ENCODE measurements around the gene SIN3A. TPM values are rescaled to one million over a fixed set of nuclear protein-coding genes. Genes with fewer than 3 reads are reported as not detected.

Gene SIN3A
- total and polyA plus RNA-seq, 9 of the 15 experiments (the other 6 are each of a cell fraction or from before 2014, with no cell fraction given), result 11.1 to 70.3 (median 25.3) TPM

DNA sequence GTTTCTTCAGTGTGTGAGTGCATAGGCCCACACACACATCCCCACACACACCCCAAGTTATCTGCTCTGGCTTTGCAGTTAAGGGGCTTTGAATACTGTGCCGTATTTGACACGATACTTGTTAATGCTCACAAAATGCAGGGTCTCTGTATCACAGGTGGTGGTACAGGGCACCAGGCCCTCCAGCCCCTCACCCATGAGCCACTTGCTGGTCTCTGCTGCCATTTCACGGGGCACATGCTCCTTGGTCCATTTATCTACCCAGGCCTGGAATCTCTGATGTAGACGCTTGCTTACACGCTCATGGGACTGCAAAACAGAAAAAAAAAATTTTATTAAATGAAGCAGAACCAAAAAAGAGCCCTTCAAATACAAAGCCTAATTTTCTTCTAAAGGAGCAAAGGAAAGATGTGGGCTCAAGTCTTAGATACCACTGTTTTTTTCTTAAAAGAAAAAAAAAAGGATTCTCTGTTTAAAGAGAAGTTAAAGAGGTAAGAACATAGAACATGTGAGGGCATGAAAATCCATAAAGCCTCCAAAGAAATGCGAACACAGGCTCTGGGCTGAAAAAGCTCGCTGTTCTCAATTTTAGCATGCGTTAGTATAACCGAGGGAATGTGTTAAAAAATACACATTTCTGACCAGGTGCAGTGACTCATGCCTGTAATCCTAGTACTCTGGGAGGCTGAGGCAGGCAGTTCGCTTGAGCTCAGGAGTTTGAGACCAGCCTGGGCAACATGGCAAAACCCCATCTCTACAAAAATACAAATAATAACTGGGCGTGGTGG lies 79.4 kb downstream of the SIN3A start:
- no peaks in the 10 kb centered on the region for H3K27me3 ChIP-seq (ENCODE audit: control insufficient read depth in 2 of 2, insufficient read depth in 2 of 2, low read length in 2 of 2)
- H4K20me1 ChIP-seq (replicated peaks; ENCODE audit: control insufficient read depth, insufficient read depth, low read length), result peaks cover 10% of the 10 kb centered on the region
- H3K9me1 ChIP-seq (ENCODE audit: control insufficient read depth, insufficient read depth, low read length), result peaks cover 4% of the 10 kb centered on the region
- CTCF ChIA-PET (ENCODE audit: low intra/inter-chr PET ratio), result no interaction called here
- POLR2A ChIA-PET, result interaction anchor here (1.1 kb wide), 1 partner anchor 12 kb away, joined by 3 read pairs; no protein-coding TSS in a partner anchor
- no peak overlapping the region for H2AFZ ChIP-seq (ENCODE audit: low read depth, low read length)
- ATAC-seq (no peak), FAIRE-seq (no peak), DNase-seq (ENCODE audit: extremely low read depth in 1 of 4, low spot score in 3 of 4) (no peak)
- peaks cover 25% of the 10 kb centered on the region for H3K79me2 ChIP-seq (ENCODE audit: control insufficient read depth, insufficient read depth, low read length)
- H3K4me2 ChIP-seq (ENCODE audit: insufficient read depth, low read length), result no peak overlapping the region
- in situ Hi-C loops (cut with MboI), result no loop called here
- H3K27ac ChIP-seq (ENCODE audit: extremely low read depth, low read depth, low read length), result no peak overlapping the region
- 90% methylated on average over 11 of the region's 11 CpGs for WGBS (ENCODE audit: insufficient coverage, low coverage, missing lambda C conversion rate)
- intact Hi-C loops (cut with micrococcal nuclease), result no loop called here
- no peak overlapping the region for H3K9ac ChIP-seq (ENCODE audit: insufficient read depth in 1 of 2, low read depth in 2 of 2, low read length in 2 of 2)
- H3K4me1 ChIP-seq (replicated peaks in 1 of 2; ENCODE audit: control insufficient read depth in 2 of 2, insufficient read depth in 2 of 2, low read length in 2 of 2), result peaks cover 11 to 14% of the 10 kb centered on the region in 2 experiments; a peak in 4 of 5 replicates
- no TSS peak for BruUV-seq (replicated peaks)
- no peaks in the 10 kb centered on the region for H3K9me3 ChIP-seq (replicated peaks; ENCODE audit: control insufficient read depth, insufficient read depth, low read depth, low read length)
- no peak overlapping the region for H3K4me3 ChIP-seq
- peaks cover 77% of the 10 kb centered on the region for H3K36me3 ChIP-seq (ENCODE audit: control insufficient read depth, insufficient read depth, low read length)
- TF ChIP-seq ZNF197 (CRISPR knock-in tag; IDR thresholded peaks at IDR 0.05; ENCODE audit: low read depth) (no peak), KDM5B (IDR thresholded peaks at IDR 0.05; ENCODE audit: insufficient replicate concordance, low read depth, low read length) (no peak), MITF (IDR thresholded peaks at IDR 0.05) (no peak), ZNF274 (IDR thresholded peaks at IDR 0.05; ENCODE audit: borderline replicate concordance, low read depth, low read length) (no peak), SLC30A9 (CRISPR knock-in tag; IDR thresholded peaks at IDR 0.05) (no peak), NCOA6 (IDR thresholded peaks at IDR 0.05) (no peak), DPF2 (IDR thresholded peaks at IDR 0.05) (no peak), RERE (CRISPR knock-in tag; IDR thresholded peaks at IDR 0.05; ENCODE audit: borderline replicate concordance) (no peak), CREB5 (CRISPR knock-in tag; IDR thresholded peaks at IDR 0.05) (no peak)
- TF ChIP-seq, protein P1, sequence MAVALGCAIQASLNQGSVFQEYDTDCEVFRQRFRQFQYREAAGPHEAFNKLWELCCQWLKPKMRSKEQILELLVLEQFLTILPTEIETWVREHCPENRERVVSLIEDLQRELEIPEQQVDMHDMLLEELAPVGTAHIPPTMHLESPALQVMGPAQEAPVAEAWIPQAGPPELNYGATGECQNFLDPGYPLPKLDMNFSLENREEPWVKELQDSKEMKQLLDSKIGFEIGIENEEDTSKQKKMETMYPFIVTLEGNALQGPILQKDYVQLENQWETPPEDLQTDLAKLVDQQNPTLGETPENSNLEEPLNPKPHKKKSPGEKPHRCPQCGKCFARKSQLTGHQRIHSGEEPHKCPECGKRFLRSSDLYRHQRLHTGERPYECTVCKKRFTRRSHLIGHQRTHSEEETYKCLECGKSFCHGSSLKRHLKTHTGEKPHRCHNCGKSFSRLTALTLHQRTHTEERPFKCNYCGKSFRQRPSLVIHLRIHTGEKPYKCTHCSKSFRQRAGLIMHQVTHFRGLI (CRISPR knock-in tag; IDR thresholded peaks at IDR 0.05), result no peak

All from K562 (cell line).